Stimulated activated CD4-positive, alpha-beta T cell treated with anti-CD3 and anti-CD28 coated beads, Interleukin-15, amount 100 ng/mL, for 48 hours (primary cell): ENCODE results near the gene GNAO1.

ENCODE experiments used
- DNase-seq, 2 donors: peaks; one replicate each; pipeline ENCODE4 v3.0.0-alpha.2; 2020; ENCODE audit warnings: low read depth in 2 of 2

The GNAO1 gene

GRCh38 chr16:56241596-56241995, 50.3 kb downstream of the GNAO1 start:
- DNase-seq: no peak

DNA sequence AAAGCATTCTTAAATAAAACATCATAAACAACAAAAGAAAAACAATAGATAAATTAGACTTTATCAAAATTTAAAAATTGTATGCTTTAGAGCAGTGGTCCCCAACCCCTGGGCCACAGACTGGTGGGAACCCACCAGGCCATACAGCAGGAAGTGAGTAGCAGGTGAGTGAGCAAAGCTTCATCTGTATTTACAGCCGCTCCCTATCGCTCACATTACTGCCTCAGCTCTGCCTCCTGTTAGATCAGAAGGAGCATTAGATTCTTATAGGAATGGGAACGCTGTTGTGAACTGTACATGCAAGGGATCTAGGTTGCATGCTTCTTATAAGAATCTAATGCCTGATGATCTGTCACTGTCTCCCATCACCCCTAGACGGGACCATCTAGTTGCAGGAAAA, 51.5 kb downstream of the GNAO1 start:
- DNase-seq: no peak

DNA sequence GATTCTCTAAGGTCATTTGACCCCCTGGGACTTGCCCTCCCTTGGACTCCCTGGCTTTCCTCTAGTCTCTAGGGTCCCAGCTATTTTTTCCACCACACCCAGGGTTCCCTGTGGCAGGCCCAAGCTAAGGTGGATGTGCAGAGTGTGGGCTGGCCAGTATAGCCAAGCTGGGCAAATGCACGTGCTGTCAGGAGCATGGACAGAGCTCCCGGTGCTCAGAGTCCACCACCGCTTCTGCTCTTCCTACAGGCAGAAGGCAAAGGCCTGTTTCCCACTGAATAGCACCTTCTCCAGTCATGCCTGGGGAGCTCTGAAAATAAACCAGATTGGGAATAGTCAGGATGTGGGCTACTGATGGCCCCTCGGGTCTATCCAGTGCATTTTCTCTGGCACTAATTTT, 53.3 kb downstream of the GNAO1 start:
- DNase-seq: no peak

DNA sequence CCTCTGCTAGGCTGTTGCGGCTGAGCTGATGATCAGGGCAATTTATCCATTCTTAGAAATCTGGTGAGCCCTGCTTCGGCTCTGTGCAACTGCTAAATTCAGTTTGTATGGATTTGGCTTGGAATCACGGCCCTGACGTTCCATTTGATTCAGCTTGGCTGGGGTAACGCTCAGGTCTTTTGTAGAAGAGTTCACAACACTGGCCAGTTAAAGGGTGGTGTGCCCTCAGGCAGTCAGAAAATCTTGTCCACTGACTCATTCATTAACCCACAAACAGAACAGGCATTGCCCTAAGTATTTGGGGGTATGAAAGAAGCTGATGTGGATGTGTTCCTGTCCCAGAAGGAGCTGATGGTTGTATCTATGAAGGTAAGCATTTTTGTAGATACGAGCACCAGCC, 53.9 kb downstream of the GNAO1 start:
- no peak for DNase-seq

DNA sequence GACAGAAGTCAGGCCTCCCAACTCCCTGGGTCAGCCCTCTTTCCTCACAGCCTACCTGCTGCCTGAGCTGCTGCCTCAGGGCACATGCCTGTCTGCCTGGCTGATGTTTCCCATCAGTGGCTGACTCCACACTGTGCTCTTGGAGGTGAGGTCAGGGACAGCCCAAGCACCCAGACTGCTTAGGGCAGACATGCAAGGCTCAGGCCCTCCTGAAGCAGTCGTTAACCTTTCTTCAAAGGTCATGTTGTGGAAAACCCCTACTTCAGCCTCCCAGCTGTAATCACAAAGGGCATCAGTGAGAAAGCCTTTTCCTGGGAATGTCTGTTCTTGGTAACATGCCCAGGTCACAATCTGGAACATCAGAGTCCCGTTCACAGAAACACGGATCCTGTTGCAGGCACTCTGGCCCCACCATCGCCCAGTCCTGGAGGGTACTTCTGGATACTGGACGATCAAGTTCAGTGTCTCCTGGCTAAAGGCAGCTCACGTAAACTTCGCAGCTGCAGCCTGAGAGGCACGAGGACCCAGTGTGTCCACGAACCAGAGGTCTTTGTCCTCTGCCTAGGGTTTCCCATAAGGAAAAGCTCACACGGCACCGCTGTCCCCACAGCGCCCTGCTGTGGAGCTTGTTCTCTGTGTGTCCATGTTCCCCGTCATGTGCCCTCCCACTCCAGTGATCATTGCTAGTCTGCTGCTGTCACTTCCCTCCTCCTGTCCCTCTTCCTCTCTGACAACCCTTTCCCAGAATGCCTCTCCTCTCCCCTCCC, 54.9 kb downstream of the GNAO1 start:
- no peak for DNase-seq

DNA sequence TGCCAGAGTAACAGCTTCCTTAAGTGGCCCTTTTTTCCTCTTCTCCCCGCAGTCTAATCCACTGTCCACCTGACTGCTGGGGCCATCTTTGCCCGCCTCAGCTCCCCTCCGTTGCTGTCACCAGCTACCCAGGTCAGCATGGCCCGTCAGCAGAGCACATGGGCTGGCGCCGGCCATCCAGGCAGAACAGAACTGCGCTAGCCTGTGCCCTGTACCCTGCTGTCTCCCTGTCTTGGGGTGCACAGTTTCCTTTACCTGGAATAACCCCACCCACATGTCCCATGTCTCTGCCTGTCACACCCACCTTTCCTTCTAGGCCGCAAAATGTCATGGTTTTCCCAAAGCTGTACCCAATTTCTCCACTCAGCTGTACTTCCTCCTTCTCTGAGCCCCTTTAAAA, 55.7 kb downstream of the GNAO1 start:
- no peak for DNase-seq

GRCh38 chr16:56247808-56248207, 56.5 kb downstream of the GNAO1 start:
- DNase-seq: no peak

GRCh38 chr16:56252835-56253234, 61.5 kb downstream of the GNAO1 start:
- no peak for DNase-seq

DNA sequence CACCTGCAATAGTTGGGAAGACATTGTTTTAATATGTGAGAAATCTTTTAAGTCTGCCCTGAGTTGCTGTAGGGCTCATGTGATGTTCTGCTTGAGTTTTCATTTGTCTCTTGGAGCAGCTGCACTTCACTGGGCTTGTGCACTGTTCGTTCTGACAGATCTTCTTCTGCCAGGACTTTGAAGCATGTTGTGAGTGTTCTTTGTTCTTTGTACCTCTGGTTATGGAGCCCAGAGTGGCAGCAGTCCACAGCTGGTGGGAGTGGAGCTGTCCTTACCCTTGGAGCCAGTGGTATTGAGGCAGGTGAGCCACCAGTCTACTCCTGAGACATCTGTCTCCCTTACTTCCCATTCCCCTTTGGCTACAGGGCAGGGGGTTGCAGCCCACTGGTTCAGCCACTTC, 64.6 kb downstream of the GNAO1 start:
- no peak for DNase-seq

DNA sequence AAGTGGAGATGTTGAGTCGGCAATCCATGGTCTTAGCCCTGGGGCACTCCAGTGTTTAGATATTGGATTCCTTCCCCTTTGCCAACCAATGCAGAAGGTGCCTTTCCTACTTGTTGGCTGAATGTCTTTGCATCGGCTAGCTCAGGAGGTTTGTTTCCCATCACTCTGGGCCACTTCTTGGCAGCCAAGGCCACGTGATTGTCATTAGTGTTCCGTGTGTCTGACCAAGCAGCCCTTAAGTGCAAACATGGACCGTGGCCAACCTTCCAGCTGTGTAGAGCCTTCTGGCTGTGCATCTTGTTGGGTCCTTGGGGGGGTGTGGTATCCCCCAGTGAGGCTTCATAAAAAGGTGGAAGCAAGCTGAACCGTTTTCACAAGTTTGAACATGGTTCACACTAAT, 66.0 kb downstream of the GNAO1 start:
- DNase-seq: no peak

- no peak for DNase-seq
Measured at GRCh38 chr16:56257666-56258342, 66.5 kb downstream of the GNAO1 start.

DNA sequence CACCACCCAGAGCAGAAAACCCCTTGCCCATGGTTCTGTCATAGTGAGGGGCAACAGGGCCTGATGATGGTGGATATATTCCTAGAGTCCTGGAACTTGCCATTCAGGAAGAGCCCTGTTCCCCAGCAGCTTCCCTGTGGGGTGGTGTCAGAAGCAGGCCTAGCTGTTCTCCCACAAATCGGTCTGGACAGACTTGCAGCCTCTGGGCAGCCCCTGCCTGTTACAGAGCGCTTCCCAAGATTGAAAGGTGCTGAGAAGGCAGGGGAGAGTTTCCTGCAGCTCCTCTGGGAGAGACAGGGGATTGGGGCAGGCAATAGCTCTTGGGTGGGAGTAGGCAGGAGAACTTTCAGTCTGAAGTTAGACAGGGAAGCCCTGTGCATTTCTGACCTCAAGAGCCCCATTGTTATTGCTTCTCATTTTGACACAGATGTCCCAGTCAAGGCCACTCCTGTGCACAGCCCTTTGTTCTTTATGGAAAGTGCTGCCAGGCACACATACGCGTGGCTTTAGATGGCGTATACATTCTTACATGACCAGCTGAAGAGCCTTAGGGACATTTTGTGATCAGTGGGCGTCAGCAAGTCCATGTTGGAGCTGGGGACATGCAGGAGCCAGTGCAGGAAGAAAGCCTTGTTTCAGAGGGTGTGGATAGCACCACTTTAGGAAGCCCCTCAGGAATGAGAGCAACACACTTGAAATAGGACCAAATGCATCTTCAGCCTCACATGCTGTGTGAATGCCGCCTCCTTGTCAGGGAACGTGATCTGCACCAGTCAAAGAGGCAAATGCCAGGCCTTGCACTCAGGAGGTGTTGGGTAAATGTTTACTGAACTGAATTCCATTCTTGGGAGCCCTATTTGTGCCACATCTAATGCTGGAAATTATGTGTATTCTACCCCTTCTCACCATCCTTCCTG, 67.5 kb downstream of the GNAO1 start:
- DNase-seq: no peak

DNA sequence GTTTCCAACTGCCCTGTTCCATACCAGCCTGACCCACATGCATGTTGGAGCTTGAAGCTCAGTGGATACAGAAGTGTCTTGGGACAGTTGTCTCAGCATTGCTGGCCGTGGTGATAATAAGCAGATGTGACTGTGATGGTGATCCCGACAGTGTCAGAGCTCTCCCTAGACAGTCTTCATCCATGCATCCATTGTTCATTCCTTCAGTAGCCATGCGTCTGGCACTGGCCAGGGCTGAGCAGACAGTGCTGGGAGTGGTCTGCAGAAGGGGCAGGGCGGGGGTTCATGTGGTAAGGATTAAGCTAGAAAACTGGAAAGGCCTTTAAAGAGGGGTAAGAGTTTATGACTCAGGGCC, 68.1 kb downstream of the GNAO1 start:
- no peak for DNase-seq

DNA sequence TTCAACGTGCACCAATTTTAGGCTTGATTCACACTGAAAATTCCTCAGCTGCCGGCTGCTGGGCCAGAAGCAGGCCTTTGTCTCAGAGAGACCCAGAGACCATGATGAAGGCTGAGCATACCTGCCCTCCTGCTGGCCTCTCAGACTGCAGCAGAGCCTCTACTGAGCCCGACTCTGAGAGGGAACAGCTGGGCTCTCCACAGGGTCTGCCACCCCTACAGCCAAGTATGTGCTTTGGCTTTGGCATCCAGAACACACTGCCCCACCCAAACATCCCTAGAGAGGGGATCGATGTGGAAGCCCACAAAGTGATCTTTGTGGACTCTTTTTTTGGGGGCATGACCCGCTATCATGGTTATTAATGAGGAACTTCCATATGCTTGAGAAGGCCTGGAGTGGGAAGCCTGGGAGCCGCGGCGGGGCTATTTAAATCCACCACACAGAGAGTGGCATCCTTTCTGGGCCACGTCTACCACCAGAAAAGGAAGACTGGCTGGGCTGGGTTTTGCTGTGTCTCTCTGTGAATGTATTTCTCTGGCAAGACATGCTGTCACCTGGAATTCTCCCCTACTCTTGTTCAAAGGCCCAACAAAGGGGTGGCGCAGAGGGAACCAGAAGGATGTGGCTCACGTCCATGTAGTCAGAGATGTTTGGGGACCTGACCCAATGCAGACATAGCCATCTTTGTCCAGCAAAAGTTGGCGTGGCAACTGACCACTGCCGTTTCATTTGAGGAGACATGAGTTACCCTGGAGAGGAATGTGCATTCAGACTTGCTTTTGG, 69.3 kb downstream of the GNAO1 start:
- DNase-seq: no peak

GRCh38 chr16:56261656-56262055, 70.4 kb downstream of the GNAO1 start:
- DNase-seq: no peak

DNA sequence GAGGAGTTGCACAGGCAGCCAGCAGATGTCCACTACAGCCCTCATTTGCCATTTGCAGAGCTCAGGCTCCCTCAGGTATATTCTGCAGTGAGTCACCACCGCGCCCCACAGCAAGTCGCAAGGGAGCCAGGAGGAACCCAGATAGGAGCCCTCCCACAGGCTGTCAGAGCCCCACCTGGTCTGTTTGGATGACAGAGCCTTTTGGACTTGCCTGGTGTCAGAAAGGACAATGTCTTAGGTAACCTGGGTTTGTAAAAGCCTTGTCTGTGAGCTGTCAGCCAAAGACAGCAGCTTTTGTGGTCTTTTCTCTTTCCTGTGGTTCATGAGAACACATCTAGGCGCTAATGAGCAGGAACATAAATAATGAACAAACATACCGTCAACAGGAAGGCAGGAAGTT, 70.9 kb downstream of the GNAO1 start:
- DNase-seq: peak in 1 of 2 donors; percentile 3

DNA sequence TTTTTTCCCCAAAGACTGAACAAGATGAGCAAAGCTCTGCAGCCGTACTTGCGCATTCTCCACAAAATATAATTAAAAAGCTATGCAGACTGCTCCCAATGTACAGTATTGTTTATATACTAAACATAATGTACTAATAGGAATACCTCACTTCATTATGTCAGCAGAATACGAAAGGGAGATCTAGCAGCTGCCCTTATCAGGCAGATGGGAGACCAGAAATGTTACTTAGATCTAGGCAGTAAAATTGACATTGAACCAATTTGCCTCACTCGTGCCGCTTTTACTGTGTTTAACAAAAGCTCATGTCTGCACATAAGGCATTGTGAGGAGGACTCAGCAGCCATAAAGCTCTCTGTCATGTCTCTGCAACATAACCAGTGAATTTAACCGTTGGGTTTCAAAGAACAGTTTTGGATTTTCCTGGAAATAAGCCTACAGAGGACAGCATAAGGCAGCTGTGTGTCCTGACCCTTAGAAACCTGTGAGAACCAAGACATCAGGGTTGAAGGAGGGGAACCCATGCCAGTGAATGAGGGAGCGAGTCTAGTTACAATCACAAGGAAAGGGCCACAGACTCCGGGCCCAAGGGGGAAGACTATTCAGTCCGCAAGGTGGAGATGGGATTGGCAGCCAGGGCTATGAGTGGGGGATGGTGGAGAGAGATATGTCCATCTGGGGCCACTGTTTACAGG, 71.4 kb downstream of the GNAO1 start:
- DNase-seq: no peak

GRCh38 chr16:56263711-56264608, 72.7 kb downstream of the GNAO1 start:
- DNase-seq: no peak

DNA sequence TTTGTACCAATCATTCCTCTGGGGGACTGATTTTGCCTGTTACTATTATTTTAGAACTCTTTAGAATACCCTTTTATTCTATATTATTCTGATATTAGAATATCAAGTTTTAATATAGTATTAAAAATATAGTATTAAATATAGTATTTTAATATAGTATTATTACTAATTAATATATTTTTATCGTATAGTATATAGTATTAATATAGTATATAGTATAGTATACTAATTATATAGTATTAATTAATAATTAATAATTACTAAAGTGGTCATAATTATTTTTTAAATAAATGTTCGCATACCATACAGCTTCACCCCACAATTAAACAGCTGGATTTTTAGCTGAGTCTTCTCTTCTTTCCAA, 73.3 kb downstream of the GNAO1 start:
- DNase-seq: no peak

DNA sequence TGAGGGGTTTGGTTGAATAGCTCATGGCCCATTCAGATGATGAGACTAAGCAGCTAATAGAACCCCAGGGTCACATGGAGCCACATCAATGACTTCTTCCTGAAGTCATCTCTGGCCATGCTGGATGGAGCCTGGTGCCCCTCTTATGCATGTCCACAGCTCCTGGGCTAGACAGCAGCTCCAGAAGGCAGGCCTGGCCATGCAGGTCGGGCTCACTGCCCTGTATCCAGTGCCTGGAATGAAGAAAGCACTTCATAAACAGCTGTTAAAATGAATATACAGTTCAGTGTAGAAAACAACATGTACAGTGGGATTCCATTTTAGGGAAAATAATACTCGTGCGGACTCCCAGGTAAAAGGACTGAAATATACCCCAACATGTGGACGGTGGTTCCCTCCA, 73.9 kb downstream of the GNAO1 start:
- DNase-seq: no peak
